OCI-LY3 (cell line): ENCODE measurements around the gene PTGS1.
A peak's percentile ranks its signal among the peaks of the same experiment; 100 is the strongest.

Experiments used
- H2AFZ ChIP-seq: fragments of 200-600, 300-600 bp; shearing (Covaris generic); 2 replicates; pipeline ENCODE4 v1.6.0; 2014; ENCODE audit warnings: antibody characterized with exemption, low read depth, low read length
- H3K27ac ChIP-seq: fragments of 200-600, 300-600 bp; sonication (generic); 2 replicates; pipeline ENCODE4 v1.5.1; 2014; ENCODE audit warnings: mild to moderate bottlenecking, low read length, moderate library complexity, mixed read lengths
- H3K27me3 ChIP-seq: fragments of 200-600, 300-600 bp; sonication (generic); 2 replicates; pipeline ENCODE4 v1.6.1; 2014; ENCODE audit warnings: low read depth, low read length, mixed read lengths
- H3K36me3 ChIP-seq: fragments of 200-600, 300-600 bp; sonication (generic); replicated peaks from 2 replicates; pipeline ENCODE3; 2014; ENCODE audit warnings: low read depth, low read length, mixed read lengths
- H3K4me1 ChIP-seq: fragments of 300-600, 200-600 bp; sonication (generic); 2 replicates; pipeline ENCODE4 v1.6.1; 2014; ENCODE audit warnings: low read length, mixed read lengths
- H3K4me2 ChIP-seq: fragments of 200-600, 300-600 bp; sonication (generic); 2 replicates; pipeline ENCODE4 v1.6.1; 2014; ENCODE audit warnings: low read length, mixed read lengths
- H3K4me3 ChIP-seq: fragments of 300-600, 200-600 bp; sonication (generic); 2 replicates; pipeline ENCODE4 v1.5.1; 2014; ENCODE audit warnings: antibody characterized with exemption, mild to moderate bottlenecking, low read length, moderate library complexity
- H3K79me2 ChIP-seq: fragments of 300-600, 200-600 bp; shearing (Covaris generic); 2 replicates; pipeline ENCODE4 v1.6.1; 2014; ENCODE audit warnings: mild to moderate bottlenecking, low read length, mixed read lengths
- H3K9ac ChIP-seq: fragments of 300-600, 200-600 bp; shearing (Covaris generic); 2 replicates; pipeline ENCODE4 v1.6.0; 2014; ENCODE audit warnings: mild to moderate bottlenecking, low read length, moderate library complexity
- H3K9me3 ChIP-seq: fragments of 200-600, 300-600 bp; shearing (Covaris generic); 2 replicates; pipeline ENCODE4 v1.6.1; 2014; ENCODE audit warnings: low read length, mixed read lengths; ENCODE audit not compliant: insufficient read depth
- H4K20me1 ChIP-seq: fragments of 200-600, 300-600 bp; sonication (generic); 2 replicates; pipeline ENCODE4 v1.6.1; 2016; ENCODE audit warnings: low read length, mixed read lengths; ENCODE audit not compliant: insufficient read depth
- EZH2phosphoT487 ChIP-seq: fragments of 200-600 bp; shearing (Covaris generic); IDR thresholded peaks from 2 replicates; pipeline ENCODE4 v1.6.1; 2018; ENCODE audit warnings: antibody characterized with exemption, mixed run types, low read depth
- TF ChIP-seq, protein P1 (sequence below): fragments of 200-600, 300-600 bp; sonication (generic); IDR thresholded peaks from 2 replicates; pipeline ENCODE4 v1.5.1; 2014; ENCODE audit warnings: antibody characterized with exemption, low read length, low read depth

PTGS1 gene

GRCh38 chr9:122386311-122386872 is 15.6 kb downstream of the PTGS1 start:
- Histone ChIP-seq H3K4me3 (no peak overlapping the region), H3K36me3 (peaks cover 76% of the 10 kb centered on the region), H3K4me2 (no peak overlapping the region), H3K27me3 (no peaks in the 10 kb centered on the region), H3K9ac (no peak overlapping the region), H4K20me1 (no peaks in the 10 kb centered on the region), H3K4me1 (peaks cover 75% of the 10 kb centered on the region), H3K9me3 (no peaks in the 10 kb centered on the region), H3K79me2 (peaks cover 4% of the 10 kb centered on the region; the same call in 1 of the 2 replicates), H2AFZ (no peak overlapping the region), H3K27ac (no peak overlapping the region)
- no peak for TF ChIP-seq EZH2phosphoT487
- TF ChIP-seq, protein P1, sequence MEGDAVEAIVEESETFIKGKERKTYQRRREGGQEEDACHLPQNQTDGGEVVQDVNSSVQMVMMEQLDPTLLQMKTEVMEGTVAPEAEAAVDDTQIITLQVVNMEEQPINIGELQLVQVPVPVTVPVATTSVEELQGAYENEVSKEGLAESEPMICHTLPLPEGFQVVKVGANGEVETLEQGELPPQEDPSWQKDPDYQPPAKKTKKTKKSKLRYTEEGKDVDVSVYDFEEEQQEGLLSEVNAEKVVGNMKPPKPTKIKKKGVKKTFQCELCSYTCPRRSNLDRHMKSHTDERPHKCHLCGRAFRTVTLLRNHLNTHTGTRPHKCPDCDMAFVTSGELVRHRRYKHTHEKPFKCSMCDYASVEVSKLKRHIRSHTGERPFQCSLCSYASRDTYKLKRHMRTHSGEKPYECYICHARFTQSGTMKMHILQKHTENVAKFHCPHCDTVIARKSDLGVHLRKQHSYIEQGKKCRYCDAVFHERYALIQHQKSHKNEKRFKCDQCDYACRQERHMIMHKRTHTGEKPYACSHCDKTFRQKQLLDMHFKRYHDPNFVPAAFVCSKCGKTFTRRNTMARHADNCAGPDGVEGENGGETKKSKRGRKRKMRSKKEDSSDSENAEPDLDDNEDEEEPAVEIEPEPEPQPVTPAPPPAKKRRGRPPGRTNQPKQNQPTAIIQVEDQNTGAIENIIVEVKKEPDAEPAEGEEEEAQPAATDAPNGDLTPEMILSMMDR, result no peak

GRCh38 chr9:122387536-122387935 is 16.7 kb downstream of the PTGS1 start:
- Histone ChIP-seq H3K9ac (no peak overlapping the region), H2AFZ (no peak overlapping the region), H3K4me2 (no peak overlapping the region), H3K27ac (no peak overlapping the region), H3K4me1 (peaks cover 81% of the 10 kb centered on the region), H3K27me3 (no peaks in the 10 kb centered on the region), H4K20me1 (no peaks in the 10 kb centered on the region), H3K4me3 (no peak overlapping the region), H3K79me2 (peaks cover 4% of the 10 kb centered on the region; the same call in 1 of the 2 replicates), H3K9me3 (no peaks in the 10 kb centered on the region), H3K36me3 (peaks cover 74% of the 10 kb centered on the region)
- TF ChIP-seq EZH2phosphoT487, result no peak
- TF ChIP-seq, protein P1, result no peak

- Histone ChIP-seq H3K27ac (peak overlapping the region; percentile 65), H3K36me3 (peaks cover 79% of the 10 kb centered on the region), H3K4me1 (peaks cover 69% of the 10 kb centered on the region), H3K9ac (peak overlapping the region; percentile 25; the same call in 1 of the 2 replicates), H3K79me2 (peaks cover 4% of the 10 kb centered on the region; the same call in 1 of the 2 replicates), H3K4me2 (peak overlapping the region; percentile 36), H2AFZ (no peak overlapping the region), H3K4me3 (no peak overlapping the region), H3K9me3 (no peaks in the 10 kb centered on the region), H3K27me3 (no peaks in the 10 kb centered on the region), H4K20me1 (no peaks in the 10 kb centered on the region)
- TF ChIP-seq EZH2phosphoT487, result no peak
- TF ChIP-seq, protein P1, result no peak
Observed at GRCh38 chr9:122389195-122389594, 18.4 kb downstream of the PTGS1 start.

DNA sequence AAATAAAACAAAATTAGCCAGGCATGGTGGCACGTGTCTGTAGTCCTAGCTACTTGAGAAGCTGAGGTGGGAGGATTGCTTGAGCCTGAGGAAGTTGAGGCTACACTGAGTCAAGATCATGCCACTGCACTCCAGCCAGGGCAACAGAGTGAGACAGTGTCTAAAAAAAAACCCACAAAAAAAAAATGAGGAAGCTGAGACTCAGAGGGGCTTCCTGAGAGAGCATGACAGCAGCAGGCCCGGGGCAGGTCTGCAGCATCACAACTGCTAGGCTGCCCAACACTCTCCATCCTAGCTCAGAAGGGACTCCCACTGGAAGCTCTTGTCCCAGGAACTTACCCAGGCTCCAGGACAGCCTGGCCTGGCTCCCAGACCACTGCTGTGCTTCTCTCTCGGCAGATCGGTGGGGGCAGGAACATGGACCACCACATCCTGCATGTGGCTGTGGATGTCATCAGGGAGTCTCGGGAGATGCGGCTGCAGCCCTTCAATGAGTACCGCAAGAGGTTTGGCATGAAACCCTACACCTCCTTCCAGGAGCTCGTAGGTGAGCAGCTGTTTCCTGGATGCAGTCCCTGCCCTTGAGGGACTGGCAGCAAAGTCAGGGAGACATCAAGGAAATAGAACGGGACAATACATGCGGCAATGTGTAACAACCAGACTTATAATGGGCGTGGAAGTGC is 19.1 kb downstream of the PTGS1 start:
- H3K27ac ChIP-seq, result peak overlapping the region; percentile 65
- H2AFZ ChIP-seq, result no peak overlapping the region
- no peaks in the 10 kb centered on the region for H3K27me3 ChIP-seq
- H3K4me1 ChIP-seq, result peaks cover 62% of the 10 kb centered on the region
- H3K36me3 ChIP-seq, result peaks cover 78% of the 10 kb centered on the region
- no peak overlapping the region; the same call in 1 of the 2 replicates for H3K9ac ChIP-seq
- H4K20me1 ChIP-seq, result no peaks in the 10 kb centered on the region
- no peak overlapping the region for H3K4me3 ChIP-seq
- no peak for TF ChIP-seq EZH2phosphoT487
- TF ChIP-seq, protein P1, result no peak
- no peaks in the 10 kb centered on the region for H3K9me3 ChIP-seq
- peak overlapping the region; percentile 36 for H3K4me2 ChIP-seq
- no peaks in the 10 kb centered on the region; the same call in 1 of the 2 replicates for H3K79me2 ChIP-seq
